Subcutaneous adipose tissue (tissue), 4 donors: ENCODE data around the gene PYCR2. TPM values are rescaled to one million over a fixed set of nuclear protein-coding genes. Genes with fewer than 3 reads are reported as not detected.

Experiments
- CTCF ChIP-seq: fragments of 450-650 bp; IDR thresholded peaks from one replicate; pipeline ENCODE4 v1.5.1; 2016; ENCODE audit warnings: low read depth, mild to moderate bottlenecking, control low read depth, antibody characterized with exemption, moderate library complexity
- total RNA-seq, 4 donors: library from RNA; depleted of rRNA; stranded (reverse); fragments of >200 nt; gene quantifications; one replicate each; pipeline ENCODE4 v1.1.0, GENCODE V29; 2016

PYCR2 gene
- total RNA-seq, 4 donors from 2014 or later: 24.1 to 42.8 (median 36.2) TPM

GRCh38 chr1:225880222-225880588, 43.8 kb downstream of the PYCR2 start:
- TF ChIP-seq CTCF: no peak

- TF ChIP-seq CTCF: no peak
Measured at GRCh38 chr1:225879521-225880221, 44.4 kb downstream of the PYCR2 start.

GRCh38 chr1:225878282-225878681, 45.8 kb downstream of the PYCR2 start:
- no peak for TF ChIP-seq CTCF

DNA sequence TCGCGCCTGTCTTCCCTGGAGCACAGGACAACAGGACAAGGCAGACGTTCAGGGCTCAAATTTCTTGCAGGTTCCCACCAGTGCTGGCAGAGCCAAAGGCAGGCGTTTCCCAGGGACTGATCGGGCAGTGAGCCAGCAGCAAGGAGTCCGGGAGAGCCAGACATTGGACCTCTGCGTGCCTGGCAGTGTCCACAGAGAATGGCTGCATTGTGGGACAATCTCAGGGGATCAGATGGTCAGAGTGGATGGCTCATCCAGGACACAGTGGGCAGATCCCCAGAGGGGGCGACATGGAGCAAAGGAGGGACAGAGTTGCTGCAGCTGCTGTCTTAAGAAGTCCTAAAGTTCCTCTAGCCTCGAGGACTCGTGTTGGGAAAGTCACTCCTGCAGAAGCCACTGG, 46.5 kb downstream of the PYCR2 start:
- TF ChIP-seq CTCF: no peak

- TF ChIP-seq CTCF: no peak
Measured at GRCh38 chr1:225876900-225877510, 47.0 kb downstream of the PYCR2 start.

DNA sequence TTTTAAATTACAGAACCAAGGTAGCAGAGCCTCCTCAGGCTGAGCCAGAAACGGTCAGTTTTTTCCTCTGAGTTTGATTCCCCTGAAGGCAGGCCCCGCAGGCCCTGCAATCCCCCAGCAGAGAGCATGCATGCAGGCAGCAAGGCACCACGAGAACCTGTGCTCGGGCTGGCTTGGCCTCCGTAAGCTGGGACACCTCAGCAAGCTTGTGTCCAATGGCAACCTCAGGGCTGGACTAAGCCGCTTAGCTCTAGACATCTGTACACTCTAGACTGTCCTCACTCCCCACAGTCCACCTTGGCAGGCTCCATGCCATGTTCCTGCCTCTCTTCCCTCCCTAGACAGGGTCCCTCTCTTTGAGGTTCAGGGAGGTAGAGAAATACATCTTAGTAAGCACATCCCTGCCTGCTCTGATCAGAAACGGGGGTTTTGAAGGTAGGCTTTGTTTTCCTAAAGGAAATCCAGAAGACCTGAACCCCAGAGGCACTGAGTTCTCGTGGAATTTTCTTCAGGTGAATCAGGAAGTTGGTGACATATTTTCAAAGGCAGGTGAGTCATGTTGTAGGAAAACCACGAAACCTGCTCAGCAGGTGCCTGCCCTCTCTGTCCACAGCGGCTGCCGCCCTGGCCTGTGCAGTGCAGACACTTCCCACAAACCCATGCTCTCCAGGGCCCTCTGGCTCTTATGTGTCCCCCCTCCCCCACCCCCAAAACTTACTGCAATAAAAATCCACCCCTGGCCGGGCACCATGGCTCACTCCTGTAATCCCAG, 48.8 kb downstream of the PYCR2 start:
- TF ChIP-seq CTCF: no peak

DNA sequence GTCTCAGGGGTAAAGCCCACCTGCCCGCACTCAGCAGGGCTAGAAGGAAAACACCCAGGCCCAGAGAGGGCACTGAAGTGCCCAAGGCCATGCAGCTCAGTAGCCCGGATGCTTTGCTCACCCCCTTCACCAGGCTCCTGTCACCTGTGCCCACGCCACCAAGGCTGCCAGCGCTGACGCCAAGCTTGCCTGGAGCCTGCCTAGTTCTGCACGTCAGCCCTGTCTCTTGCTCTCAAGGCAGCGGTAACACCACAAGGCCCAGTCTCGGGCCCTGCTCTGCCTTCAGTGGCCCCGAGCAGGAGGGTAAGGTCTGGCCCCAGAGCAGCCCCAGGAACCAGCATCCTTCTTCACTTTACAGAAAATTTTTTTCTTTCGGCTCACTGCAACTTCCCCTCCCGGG, 49.6 kb downstream of the PYCR2 start:
- no peak for TF ChIP-seq CTCF
